DMS79 (cell line): ENCODE results near the gene CD69.
"Not testable (repeated sequence)": the region's sequence is repeated elsewhere in the genome, so short reads cannot be mapped to it uniquely, and the experiment has no call there.

Source experiments
- DNase-seq: peaks from one replicate; lab custom pipeline; 2025; lab: John Stamatoyannopoulos, UW

CD69 gene

GRCh38 chr12:9717070-9717925 lies 43.4 kb downstream of the CD69 start:
- DNase-seq, result no peak

- DNase-seq, result not testable (repeated sequence)
These were observed 47.6 kb downstream of the CD69 start for GRCh38 chr12:9713032-9713558.

GRCh38 chr12:9711664-9712063 lies 49.0 kb downstream of the CD69 start:
- DNase-seq, result no peak

- no peak for DNase-seq
These were observed 49.9 kb downstream of the CD69 start for GRCh38 chr12:9710584-9711375.

GRCh38 chr12:9708853-9709252 lies 51.8 kb downstream of the CD69 start:
- no peak for DNase-seq

GRCh38 chr12:9707864-9708808 lies 52.6 kb downstream of the CD69 start:
- DNase-seq, result no peak

- DNase-seq, result no peak
These were observed 53.3 kb downstream of the CD69 start for GRCh38 chr12:9707356-9707755.

GRCh38 chr12:9706086-9706685 lies 54.5 kb downstream of the CD69 start:
- no peak for DNase-seq

GRCh38 chr12:9704561-9704960 lies 56.1 kb downstream of the CD69 start:
- DNase-seq, result not testable (repeated sequence)
